Osteocyte (in vitro differentiated cells): ENCODE data around the gene ITGA11. TPM values are rescaled to one million over a fixed set of nuclear protein-coding genes. Genes with fewer than 3 reads are reported as not detected.

Experiments used
- DNase-seq: peaks from one replicate; pipeline ENCODE4 v3.0.0; 2021; ENCODE audit warnings: mixed read lengths; ENCODE audit not compliant: unreplicated experiment; ENCODE audit errors: extremely low spot score
- H3K27ac Mint-ChIP-seq: one replicate; pipeline ENCODE4 v1.8.0; 2021; ENCODE audit warnings: mild to moderate bottlenecking, mixed read lengths; ENCODE audit not compliant: unreplicated experiment
- H3K27me3 Mint-ChIP-seq: one replicate; pipeline ENCODE4 v1.8.0; 2021; ENCODE audit warnings: mixed read lengths; ENCODE audit not compliant: unreplicated experiment
- H3K36me3 Mint-ChIP-seq: one replicate; pipeline ENCODE4 v1.8.0; 2021; ENCODE audit warnings: mixed read lengths; ENCODE audit not compliant: unreplicated experiment
- H3K4me1 Mint-ChIP-seq: one replicate; pipeline ENCODE4 v1.8.0; 2021; ENCODE audit warnings: mixed read lengths; ENCODE audit not compliant: unreplicated experiment
- H3K4me3 Mint-ChIP-seq: one replicate; pipeline ENCODE4 v1.8.0; 2021; ENCODE audit warnings: mild to moderate bottlenecking, moderate library complexity, mixed read lengths; ENCODE audit not compliant: unreplicated experiment
- H3K9me3 Mint-ChIP-seq: one replicate; pipeline ENCODE4 v1.8.0; 2021; ENCODE audit warnings: mixed read lengths; ENCODE audit not compliant: unreplicated experiment
- total RNA-seq: library from RNA; stranded (reverse); gene quantifications from 2 replicates; pipeline ENCODE4 v1.2.1, GENCODE V29; 2021
- TF ChIP-seq, protein P1 (sequence below): fragments of 200-600 bp; sonication (generic); IDR thresholded peaks from 2 replicates; pipeline ENCODE4 v1.5.0; 2021; ENCODE audit warnings: antibody characterized with exemption, mild to moderate bottlenecking, moderate library complexity

Gene ITGA11
- total RNA-seq, 1 donor from 2014 or later, result 1,149 TPM

DNA sequence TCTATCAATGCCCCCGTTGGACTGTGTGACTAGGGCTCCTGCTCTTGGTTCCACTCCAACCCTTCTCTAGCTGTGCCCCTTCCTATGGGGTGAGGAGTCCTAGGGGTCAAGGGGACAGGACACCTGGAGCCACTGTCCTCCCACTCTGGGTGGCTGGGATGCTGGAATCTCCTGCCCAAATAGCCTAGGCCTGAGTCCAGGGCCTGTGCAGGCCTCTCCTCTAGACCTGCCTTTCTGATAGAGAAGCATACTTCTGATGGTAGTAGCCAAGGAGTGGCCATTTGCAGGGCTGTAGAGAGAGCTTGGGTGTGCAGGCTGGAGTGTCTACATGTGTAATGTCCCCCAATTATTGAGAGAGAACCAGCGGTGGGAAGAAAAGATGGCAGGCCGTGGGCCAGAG lies 54.2 kb downstream of the ITGA11 start:
- peak; percentile 25 for DNase-seq
- Mint-ChIP-seq H3K27ac (peak overlapping the region; percentile 84), H3K36me3 (peaks cover 60% of the 10 kb centered on the region), H3K27me3 (no peaks in the 10 kb centered on the region), H3K4me3 (no peak overlapping the region), H3K4me1 (peaks cover 77% of the 10 kb centered on the region), H3K9me3 (no peaks in the 10 kb centered on the region)
- TF ChIP-seq, protein P1, sequence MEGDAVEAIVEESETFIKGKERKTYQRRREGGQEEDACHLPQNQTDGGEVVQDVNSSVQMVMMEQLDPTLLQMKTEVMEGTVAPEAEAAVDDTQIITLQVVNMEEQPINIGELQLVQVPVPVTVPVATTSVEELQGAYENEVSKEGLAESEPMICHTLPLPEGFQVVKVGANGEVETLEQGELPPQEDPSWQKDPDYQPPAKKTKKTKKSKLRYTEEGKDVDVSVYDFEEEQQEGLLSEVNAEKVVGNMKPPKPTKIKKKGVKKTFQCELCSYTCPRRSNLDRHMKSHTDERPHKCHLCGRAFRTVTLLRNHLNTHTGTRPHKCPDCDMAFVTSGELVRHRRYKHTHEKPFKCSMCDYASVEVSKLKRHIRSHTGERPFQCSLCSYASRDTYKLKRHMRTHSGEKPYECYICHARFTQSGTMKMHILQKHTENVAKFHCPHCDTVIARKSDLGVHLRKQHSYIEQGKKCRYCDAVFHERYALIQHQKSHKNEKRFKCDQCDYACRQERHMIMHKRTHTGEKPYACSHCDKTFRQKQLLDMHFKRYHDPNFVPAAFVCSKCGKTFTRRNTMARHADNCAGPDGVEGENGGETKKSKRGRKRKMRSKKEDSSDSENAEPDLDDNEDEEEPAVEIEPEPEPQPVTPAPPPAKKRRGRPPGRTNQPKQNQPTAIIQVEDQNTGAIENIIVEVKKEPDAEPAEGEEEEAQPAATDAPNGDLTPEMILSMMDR, result no peak

DNA sequence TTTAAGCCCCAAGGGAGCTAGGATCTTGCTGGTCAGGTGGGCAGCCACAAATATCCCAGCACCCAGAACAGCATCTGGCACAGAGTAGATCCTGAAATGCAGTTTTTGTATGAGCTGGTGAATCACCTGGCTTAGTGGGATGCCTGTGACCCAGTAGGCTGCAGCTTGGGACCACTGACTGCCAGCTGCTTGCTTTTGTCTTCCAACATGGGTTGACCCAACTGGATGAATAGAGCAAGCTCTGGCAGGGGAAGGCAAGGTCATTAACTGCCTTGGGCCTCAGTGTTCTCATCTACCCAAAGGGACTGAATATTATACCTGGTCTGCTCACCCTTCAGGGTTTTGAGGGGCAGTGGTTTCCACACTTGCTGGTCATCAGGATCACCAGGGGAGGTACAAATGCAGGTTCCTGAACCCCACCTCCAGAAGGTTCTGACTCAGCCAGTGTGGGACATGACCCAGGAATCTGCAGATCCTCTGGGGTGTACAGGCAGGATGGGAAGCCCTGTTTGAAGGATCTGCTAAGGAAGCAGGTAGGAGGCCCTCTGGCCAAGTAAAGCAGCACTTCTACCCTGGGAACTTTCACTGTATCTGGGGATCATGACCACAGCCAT lies 55.4 kb downstream of the ITGA11 start:
- H3K4me1 Mint-ChIP-seq, result peaks cover 65% of the 10 kb centered on the region
- TF ChIP-seq, protein P1, result no peak
- H3K27me3 Mint-ChIP-seq, result no peaks in the 10 kb centered on the region

GRCh38 chr15:68375716-68376220 lies 56.2 kb downstream of the ITGA11 start:
- no peaks in the 10 kb centered on the region for H3K9me3 Mint-ChIP-seq
- peaks cover 55% of the 10 kb centered on the region for H3K36me3 Mint-ChIP-seq
- H3K4me3 Mint-ChIP-seq, result no peak overlapping the region
- peak; percentile 42 for DNase-seq
- TF ChIP-seq, protein P1, result no peak
- H3K4me1 Mint-ChIP-seq, result peaks cover 67% of the 10 kb centered on the region
- peak overlapping the region; percentile 57 for H3K27ac Mint-ChIP-seq
- H3K27me3 Mint-ChIP-seq, result no peaks in the 10 kb centered on the region

More for the DNA sequence above, 55.4 kb downstream of the ITGA11 start:
- Mint-ChIP-seq H3K27ac (peak overlapping the region; percentile 57), H3K9me3 (no peaks in the 10 kb centered on the region), H3K36me3 (peaks cover 52% of the 10 kb centered on the region), H3K4me3 (no peak overlapping the region)
- peak; percentile 53 for DNase-seq

DNA sequence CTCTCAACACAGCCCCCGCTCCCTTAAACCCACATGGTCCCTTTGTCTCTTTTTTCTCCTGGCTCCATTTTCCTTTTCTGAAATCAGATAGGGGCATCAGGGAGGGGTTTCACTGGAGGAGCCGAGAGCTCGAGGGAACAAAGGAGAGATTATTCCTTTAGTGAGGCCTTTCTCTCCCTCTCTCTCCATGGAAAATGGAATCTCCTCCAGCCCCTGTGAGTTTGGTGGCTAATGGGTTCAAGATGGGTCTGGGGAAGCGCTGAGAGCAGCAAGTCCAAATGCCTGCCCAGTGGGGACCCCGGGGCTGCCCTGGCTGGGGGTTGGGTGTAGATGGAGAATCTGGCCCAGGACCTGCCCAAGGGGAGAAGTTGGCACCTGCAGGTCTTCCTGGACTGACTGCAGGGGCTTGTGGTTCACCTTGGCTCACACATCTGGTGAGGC lies 56.8 kb downstream of the ITGA11 start:
- H3K9me3 Mint-ChIP-seq, result no peaks in the 10 kb centered on the region
- peaks cover 66% of the 10 kb centered on the region for H3K4me1 Mint-ChIP-seq
- DNase-seq, result peak; percentile 79
- no peaks in the 10 kb centered on the region for H3K27me3 Mint-ChIP-seq
- no peak overlapping the region for H3K4me3 Mint-ChIP-seq
- TF ChIP-seq, protein P1, result no peak
- peaks cover 57% of the 10 kb centered on the region for H3K36me3 Mint-ChIP-seq
- H3K27ac Mint-ChIP-seq, result peak overlapping the region; percentile 74

DNA sequence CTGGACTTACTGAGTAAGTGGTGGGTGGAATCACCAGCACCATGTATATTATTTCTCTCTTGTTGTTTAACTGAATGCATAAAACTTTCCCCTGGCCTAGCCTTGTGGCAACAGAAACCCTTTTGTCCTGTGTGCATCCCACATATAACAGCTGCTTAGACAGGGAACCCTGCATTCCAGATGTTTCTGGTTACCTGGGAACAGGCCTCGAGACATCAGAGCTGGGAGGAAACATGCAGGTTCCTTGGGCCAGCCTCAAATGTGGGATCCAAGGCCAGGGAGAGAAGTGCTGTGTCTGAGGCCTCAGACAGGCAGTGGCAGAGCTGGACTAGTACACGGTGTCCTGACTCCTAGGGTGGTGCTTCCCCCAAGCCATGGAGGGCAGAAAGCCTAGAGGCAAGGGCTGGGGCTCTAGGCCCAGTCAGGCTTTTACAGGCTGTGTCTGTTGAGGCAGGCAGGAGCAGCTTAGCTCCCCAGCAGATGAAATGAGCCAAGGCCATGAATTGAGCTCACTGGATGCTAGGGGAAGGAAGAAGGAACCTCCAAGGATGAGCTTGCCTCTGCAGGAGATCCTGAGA lies 57.7 kb downstream of the ITGA11 start:
- Mint-ChIP-seq H3K4me3 (no peak overlapping the region), H3K27ac (peak overlapping the region; percentile 74), H3K9me3 (no peaks in the 10 kb centered on the region), H3K36me3 (peaks cover 66% of the 10 kb centered on the region), H3K27me3 (no peaks in the 10 kb centered on the region), H3K4me1 (peaks cover 65% of the 10 kb centered on the region)
- DNase-seq, result peak; percentile 63
- TF ChIP-seq, protein P1, result no peak
